Duodenal mucosa (tissue), 2 donors: ENCODE data around the gene RINL.
A peak's percentile ranks its signal among the peaks of the same experiment; 100 is the strongest.
"Not testable (repeated sequence)": the region's sequence is repeated elsewhere in the genome, so short reads cannot be mapped to it uniquely, and the experiment has no call there.

Source experiments
- H3K27ac ChIP-seq: one replicate; pipeline ENCODE4 v1.7.0; 2013; ENCODE audit warnings: low read depth, low read length
- H3K27me3 ChIP-seq, 2 donors: one replicate each; pipeline ENCODE4 v1.7.0; 2013; ENCODE audit warnings: low read length in 2 of 2, control low read depth in 1 of 2; ENCODE audit not compliant: insufficient read depth in 2 of 2, control insufficient read depth in 1 of 2
- H3K36me3 ChIP-seq, 2 donors: one replicate each; pipeline ENCODE4 v1.7.0; 2013; ENCODE audit warnings: low read length in 2 of 2, control low read depth in 1 of 2; ENCODE audit not compliant: insufficient read depth in 2 of 2, control insufficient read depth in 1 of 2
- H3K4me1 ChIP-seq, 2 donors: one replicate each; pipeline ENCODE4 v1.7.0; 2013; ENCODE audit warnings: low read length in 2 of 2, control low read depth in 1 of 2; ENCODE audit not compliant: insufficient read depth in 2 of 2, control insufficient read depth in 1 of 2
- H3K4me3 ChIP-seq, 2 donors: one replicate each; pipeline ENCODE4 v1.7.0; 2013; ENCODE audit warnings: low read length in 2 of 2, low read depth in 1 of 2
- H3K9ac ChIP-seq, 2 donors: one replicate each; pipeline ENCODE4 v1.7.0; 2013; ENCODE audit warnings: low read length in 2 of 2, low read depth in 1 of 2
- H3K9me3 ChIP-seq, 2 donors: one replicate each; pipeline ENCODE4 v1.7.0; 2013; ENCODE audit warnings: low read length in 2 of 2, control low read depth in 1 of 2; ENCODE audit not compliant: control insufficient read depth in 1 of 2

The RINL gene

GRCh38 chr19:38875656-38876395 lies 2.2 kb downstream of the RINL start:
- H3K9me3 ChIP-seq: no peaks in the 10 kb centered on the region
- H3K4me3 ChIP-seq: no peak overlapping the region
- H3K4me1 ChIP-seq: peaks cover 23% of the 10 kb centered on the region in 2 donors
- no peaks in the 10 kb centered on the region for H3K27me3 ChIP-seq
- no peak overlapping the region for H3K9ac ChIP-seq
- no peaks in the 10 kb centered on the region for H3K36me3 ChIP-seq
- no peak overlapping the region for H3K27ac ChIP-seq

GRCh38 chr19:38873400-38873799 lies 4.7 kb downstream of the RINL start:
- not testable (repeated sequence) for H3K9ac ChIP-seq, H3K9me3 ChIP-seq, H3K27me3 ChIP-seq, H3K4me3 ChIP-seq, H3K27ac ChIP-seq, H3K36me3 ChIP-seq
- peaks cover 12 to 21% of the 10 kb centered on the region in 2 donors for H3K4me1 ChIP-seq

GRCh38 chr19:38870612-38871011 lies 7.5 kb downstream of the RINL start:
- Histone ChIP-seq H3K9ac (peak overlapping the region in 1 of 2 donors; percentile 54), H3K27me3 (no peaks in the 10 kb centered on the region), H3K36me3 (no peaks in the 10 kb centered on the region), H3K27ac (no peak overlapping the region), H3K4me3 (peak overlapping the region in 1 of 2 donors; percentile 65), H3K9me3 (no peaks in the 10 kb centered on the region), H3K4me1 (peaks cover 0 to 9% of the 10 kb centered on the region in 2 donors)

- Histone ChIP-seq H3K4me1 (peaks cover 5 to 14% of the 10 kb centered on the region in 2 donors), H3K9ac (peak overlapping the region; percentile 47 to 69), H3K27ac (no peak overlapping the region), H3K4me3 (peak overlapping the region; percentile 73 to 75), H3K36me3 (no peaks in the 10 kb centered on the region), H3K9me3 (no peaks in the 10 kb centered on the region), H3K27me3 (no peaks in the 10 kb centered on the region)
Measured at GRCh38 chr19:38869836-38870607, 8.1 kb downstream of the RINL start.

GRCh38 chr19:38869160-38869835 lies 8.8 kb downstream of the RINL start:
- Histone ChIP-seq H3K27me3 (no peaks in the 10 kb centered on the region), H3K27ac (no peak overlapping the region), H3K4me1 (peaks cover 12 to 21% of the 10 kb centered on the region in 2 donors), H3K4me3 (peak overlapping the region; percentile 73 to 75), H3K9ac (peak overlapping the region; percentile 47 to 69), H3K9me3 (no peaks in the 10 kb centered on the region), H3K36me3 (no peaks in the 10 kb centered on the region)

GRCh38 chr19:38868551-38868950 lies 9.5 kb downstream of the RINL start:
- Histone ChIP-seq H3K4me1 (peaks cover 13 to 23% of the 10 kb centered on the region in 2 donors), H3K27ac (no peak overlapping the region), H3K36me3 (no peaks in the 10 kb centered on the region), H3K9me3 (no peaks in the 10 kb centered on the region), H3K9ac (no peak overlapping the region), H3K4me3 (no peak overlapping the region), H3K27me3 (no peaks in the 10 kb centered on the region)

- Histone ChIP-seq H3K9ac (no peak overlapping the region), H3K27ac (no peak overlapping the region), H3K9me3 (no peaks in the 10 kb centered on the region), H3K27me3 (no peaks in the 10 kb centered on the region), H3K4me1 (peaks cover 17 to 27% of the 10 kb centered on the region in 2 donors), H3K4me3 (no peak overlapping the region), H3K36me3 (no peaks in the 10 kb centered on the region)
Measured at GRCh38 chr19:38867171-38867780, 10.8 kb downstream of the RINL start.

GRCh38 chr19:38862321-38863059 lies 15.6 kb downstream of the RINL start:
- no peaks in the 10 kb centered on the region for H3K9me3 ChIP-seq
- H3K4me3 ChIP-seq: no peak overlapping the region
- H3K4me1 ChIP-seq: peaks cover 25 to 28% of the 10 kb centered on the region in 2 donors
- H3K27me3 ChIP-seq: no peaks in the 10 kb centered on the region
- no peaks in the 10 kb centered on the region for H3K36me3 ChIP-seq
- no peak overlapping the region for H3K27ac ChIP-seq
- no peak overlapping the region for H3K9ac ChIP-seq

- Histone ChIP-seq H3K9ac (no peak overlapping the region), H3K4me3 (no peak overlapping the region), H3K9me3 (no peaks in the 10 kb centered on the region), H3K27me3 (no peaks in the 10 kb centered on the region), H3K27ac (no peak overlapping the region), H3K36me3 (no peaks in the 10 kb centered on the region), H3K4me1 (peaks cover 26 to 31% of the 10 kb centered on the region in 2 donors)
Measured at GRCh38 chr19:38861368-38861767, 16.7 kb downstream of the RINL start.
